Stimulated activated CD4-positive, alpha-beta T cell treated with anti-CD3 and anti-CD28 coated beads, Interleukin-2, amount 100 ng/mL, for 4 hours (primary cell): ENCODE results near the gene MTX3.

Source experiments
- DNase-seq: peaks from one replicate; pipeline ENCODE4 v3.0.0-alpha.2; 2020; ENCODE audit warnings: low read depth

MTX3 gene

DNA sequence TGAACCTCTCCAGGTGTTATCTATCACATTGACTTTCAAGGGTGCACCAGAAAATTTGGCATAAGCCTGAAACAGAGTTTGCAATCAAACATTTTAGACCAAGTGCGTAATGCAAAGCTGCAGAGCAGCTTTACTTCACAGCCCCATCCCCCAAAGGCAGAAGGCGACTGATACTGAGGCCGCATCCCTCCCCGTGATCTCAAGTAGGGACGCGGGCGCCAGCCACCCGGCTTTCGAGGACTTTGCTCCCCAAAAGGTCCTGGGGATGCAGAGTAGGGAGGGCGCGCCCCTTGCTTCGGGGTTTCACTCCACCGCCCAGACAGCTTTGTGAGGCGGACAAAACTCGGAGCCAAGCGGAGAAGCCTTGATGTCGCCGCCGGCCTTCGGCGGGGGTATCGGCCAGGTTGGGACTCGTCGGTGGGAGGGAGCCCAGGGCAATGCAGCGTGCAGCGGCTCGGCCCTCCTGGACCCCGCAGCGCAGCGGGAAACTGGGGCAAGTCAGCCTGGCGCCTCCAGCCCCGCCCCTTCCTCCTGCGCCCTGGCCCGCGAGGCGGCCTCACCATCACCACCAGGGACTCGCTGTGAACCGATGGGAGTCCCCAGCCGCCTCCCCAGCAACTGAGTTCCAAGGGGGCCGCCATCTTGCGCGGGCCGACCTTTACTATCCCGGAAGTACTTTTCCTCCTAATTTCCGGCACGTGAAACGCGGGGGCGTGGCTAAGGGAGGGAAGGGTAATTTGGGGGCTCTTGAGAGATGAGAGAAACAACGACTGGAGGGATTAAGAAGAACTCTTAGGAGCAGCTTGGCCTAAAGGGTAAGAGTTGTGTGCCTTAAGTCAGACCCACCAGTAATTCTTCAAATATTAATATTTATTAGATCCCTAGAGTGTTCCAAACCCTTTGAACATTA, at the start of gene MTX3:
TSS of gene MTX3 (minus strand) at position 665 of the 910 bp plus-strand sequence. CDS start at position 641, 24 bp downstream.
- DNase-seq = peak; percentile 85

DNA sequence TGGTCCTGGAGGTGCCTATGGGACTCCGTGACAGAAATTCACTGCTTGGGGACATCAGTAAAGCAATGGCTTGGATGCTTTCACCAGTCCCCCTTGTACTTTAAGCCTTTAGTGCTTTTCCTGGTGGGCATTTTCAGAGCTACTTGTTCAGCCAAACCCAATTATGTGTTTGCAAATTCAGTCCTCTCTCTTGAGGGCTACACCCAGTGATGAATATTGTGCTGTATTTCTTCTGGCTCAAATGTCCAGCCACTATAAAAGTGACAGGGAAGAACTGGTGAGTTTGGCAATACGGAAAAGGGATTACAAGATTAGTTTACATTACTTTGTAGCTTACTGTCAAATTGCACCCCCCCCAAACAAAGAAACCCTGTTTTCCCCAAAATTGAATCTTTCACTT, 48.6 kb upstream of the MTX3 start:
- DNase-seq = no peak

- DNase-seq = no peak
These were observed 46.3 kb upstream of the MTX3 start for GRCh38 chr5:80037366-80037765.

DNA sequence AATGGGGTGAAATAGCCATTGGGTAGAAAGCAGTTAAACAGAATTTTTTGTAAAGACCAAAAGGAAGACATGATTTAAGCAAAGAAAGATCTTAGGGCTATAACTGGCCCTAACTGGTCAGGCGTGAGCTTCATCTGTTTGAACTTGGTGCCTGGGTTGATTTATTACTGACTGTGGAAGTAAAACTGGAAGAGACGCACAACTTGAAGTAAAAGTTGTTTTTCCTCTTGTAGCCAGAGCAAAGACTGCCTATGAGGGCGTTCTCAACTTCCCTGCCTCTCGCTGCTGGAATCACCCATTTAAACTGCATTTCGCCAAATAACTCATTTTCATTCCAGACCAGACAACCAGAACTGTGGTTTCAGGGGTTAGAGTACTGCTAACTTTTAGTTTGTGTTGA, 45.6 kb upstream of the MTX3 start:
- DNase-seq = no peak

GRCh38 chr5:80035839-80036238, 44.8 kb upstream of the MTX3 start:
- no peak for DNase-seq

- DNase-seq = no peak
These were observed 44.1 kb upstream of the MTX3 start, which contains the start of gene THBS4 for GRCh38 chr5:80034962-80035821. TSS of gene THBS4 (plus strand) at chr5:80035348. CDS start at chr5:80035538, 190 bp downstream.

- DNase-seq = no peak
These were observed 43.5 kb upstream of the MTX3 start for GRCh38 chr5:80034559-80034958.

GRCh38 chr5:80033513-80033912, 42.5 kb upstream of the MTX3 start:
- peak; percentile 4 for DNase-seq

DNA sequence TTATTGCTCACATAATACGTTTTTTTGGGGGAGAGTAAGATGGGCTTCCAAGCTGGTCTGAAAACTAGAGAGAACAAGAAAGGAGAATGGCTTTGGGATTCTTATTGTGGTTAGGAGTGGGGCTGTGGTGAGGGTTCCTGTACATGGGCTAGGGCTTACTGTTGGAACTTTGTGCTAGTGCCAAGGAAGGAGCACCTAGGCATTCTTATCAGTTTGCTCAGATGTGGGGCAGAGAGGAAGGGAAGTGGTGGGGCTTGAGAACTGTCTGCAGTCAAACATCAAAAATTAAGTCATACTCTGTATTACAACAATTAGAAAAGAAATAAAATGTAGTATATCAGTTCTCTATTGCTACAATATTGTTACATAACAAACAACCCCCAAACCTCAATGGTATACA, 40.0 kb upstream of the MTX3 start:
- DNase-seq = no peak

- no peak for DNase-seq
These were observed 35.8 kb upstream of the MTX3 start for GRCh38 chr5:80026841-80027240.

GRCh38 chr5:80025069-80025468, 34.0 kb upstream of the MTX3 start:
- DNase-seq = no peak

- no peak for DNase-seq
These were observed 19.8 kb upstream of the MTX3 start for GRCh38 chr5:80010754-80011392.

- DNase-seq = no peak
These were observed 18.1 kb upstream of the MTX3 start for GRCh38 chr5:80008995-80009765.

DNA sequence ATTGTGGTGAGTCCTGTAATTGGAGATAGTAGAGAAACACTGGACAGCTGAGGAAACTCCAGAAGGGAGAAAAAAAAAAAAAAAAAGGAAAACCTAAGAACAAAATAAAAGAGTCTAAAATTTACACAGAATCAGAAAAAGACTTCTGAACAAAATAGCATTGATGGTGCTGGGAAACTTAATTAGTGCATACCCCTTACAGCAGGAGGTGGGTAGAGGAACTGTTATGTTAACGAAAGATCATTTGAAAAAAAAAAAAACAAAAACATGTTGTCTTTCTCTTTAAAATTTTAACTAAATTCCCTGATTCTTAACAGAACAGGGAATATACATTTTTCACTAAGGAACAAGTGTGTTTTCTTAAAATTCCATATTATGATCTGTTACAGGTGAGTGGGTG, 11.6 kb upstream of the MTX3 start:
- DNase-seq = no peak

- no peak for DNase-seq
These were observed 8.7 kb upstream of the MTX3 start for GRCh38 chr5:79999722-80000121.

DNA sequence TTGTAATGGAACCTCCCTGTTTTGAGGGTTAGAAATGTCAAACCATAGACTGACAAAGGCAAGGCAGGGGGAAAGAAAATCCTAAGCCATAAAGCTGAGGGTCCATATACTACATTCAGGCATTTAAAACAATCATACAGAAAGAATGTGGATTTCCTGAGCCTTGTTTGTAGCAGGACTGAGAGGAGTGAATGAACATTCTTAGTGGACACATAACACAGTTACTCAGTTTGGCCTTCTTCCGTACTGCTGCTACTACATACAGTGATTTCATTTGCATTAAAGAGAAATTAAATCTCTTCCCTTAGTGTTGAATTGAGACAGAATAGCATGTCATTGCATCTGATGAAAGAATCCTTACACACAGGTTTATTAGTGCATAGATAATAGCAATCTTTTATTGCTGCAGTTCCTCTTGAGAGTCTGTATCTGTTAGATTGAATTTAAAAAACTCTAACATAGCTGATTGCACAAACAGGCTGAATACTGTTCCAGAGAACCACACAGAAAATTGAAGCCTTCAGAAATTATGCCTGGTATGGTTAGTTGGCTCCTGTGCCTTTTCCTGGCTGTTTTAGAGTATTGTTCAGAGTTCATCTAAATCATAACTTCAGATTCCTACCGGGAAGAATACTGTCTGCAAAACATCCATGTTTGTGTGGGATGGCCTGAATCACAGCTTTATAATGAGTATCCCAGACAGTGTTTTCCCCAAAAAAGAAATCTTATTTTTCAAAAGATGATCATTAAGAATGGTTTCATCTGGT, 2.0 kb upstream of the MTX3 start:
- no peak for DNase-seq

DNA sequence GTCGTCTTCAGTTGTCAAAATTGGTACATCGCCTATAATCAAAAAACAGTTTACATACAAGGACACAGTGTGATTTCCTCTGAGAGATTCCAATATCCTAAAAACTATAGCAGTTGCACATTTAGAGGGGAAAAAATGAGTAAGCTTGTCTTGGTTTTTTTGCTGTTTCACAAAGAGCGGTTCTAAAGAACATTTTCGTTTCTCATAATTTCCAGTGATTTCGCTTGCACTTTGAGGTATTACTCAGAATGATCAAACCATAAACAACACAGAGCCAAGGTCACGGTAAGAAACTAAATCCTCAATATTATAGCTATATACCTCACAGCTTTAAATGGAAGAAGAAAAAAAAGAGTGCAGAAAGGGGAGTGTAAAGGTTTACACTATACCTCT, 861 bp downstream of the MTX3 start:
- DNase-seq = no peak

- DNase-seq = no peak
These were observed 4.8 kb downstream of the MTX3 start for GRCh38 chr5:79986260-79986659.

DNA sequence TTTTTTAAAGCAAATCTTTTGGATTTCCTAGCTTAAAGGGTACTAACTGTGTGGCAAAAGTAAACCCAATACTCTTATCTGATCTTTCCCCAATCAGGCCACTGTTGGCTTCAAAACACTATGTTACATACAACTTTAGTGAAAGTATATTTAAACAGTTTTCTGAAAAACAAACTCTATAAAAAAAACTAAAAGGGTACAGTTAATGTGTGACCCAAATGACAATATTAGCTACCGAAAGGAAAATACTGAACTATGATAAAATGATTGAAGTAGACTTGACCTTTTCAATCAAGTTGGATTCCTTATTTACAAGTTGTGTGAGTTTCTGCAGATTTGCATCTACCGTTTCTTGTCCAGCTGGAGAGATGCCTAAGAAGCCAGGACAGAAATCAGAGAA, 5.8 kb downstream of the MTX3 start:
- no peak for DNase-seq

- no peak for DNase-seq
These were observed 6.7 kb downstream of the MTX3 start for GRCh38 chr5:79984363-79984762.

DNA sequence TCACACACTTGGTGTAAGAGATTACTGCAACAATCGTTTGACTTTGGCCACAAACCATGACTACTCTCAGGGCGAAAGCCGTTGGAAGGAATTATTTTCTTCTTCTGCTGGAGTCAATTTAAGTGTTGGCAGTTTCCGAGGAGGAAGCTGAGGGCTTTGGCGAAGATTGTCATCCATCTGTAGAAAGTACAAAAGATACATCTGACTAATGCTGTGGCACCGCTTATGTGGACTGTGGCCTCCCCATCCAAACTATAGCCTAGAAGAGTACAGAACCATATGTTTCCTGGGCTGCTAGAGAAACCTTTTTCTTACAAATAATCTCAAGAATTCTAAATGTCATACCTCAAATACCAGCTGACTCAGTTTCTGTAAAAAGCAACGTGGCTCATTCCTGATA, 7.4 kb downstream of the MTX3 start:
- no peak for DNase-seq
